ENCODE measurements around the gene ADGRF4.
"Not testable (repeated sequence)": the region's sequence is repeated elsewhere in the genome, so short reads cannot be mapped to it uniquely, and the experiment has no call there.

The ADGRF4 gene

DNA sequence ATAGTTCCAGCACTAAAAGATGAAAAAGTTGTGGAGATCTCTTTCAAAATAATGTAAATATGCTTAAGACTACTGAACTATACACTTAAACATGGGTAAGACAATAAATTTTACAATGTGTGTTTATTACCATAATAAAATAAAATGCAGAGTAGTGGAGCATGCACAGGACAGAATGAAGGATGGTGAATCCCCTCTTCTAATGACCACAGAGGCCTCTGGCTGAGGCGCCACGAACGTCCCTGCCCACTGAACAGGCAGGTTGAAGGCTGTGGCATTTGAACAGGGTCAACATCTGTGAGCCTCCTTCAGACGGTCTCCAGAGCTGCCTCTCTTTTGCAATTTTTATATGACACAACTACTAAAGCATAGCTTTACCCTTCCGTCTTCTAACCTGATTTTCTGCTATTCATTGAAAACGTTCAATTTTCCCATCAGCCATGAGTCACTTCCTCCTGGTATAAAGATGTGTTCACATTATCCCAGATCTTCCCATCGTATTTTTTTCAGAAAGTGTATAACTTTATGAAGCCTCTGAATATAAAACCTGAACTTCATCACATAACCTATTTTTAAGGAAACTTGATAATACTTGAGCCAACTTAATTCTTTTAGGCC, 37.8 kb downstream of the ADGRF4 start:
- DNase-seq, result no peak

GRCh38 chr6:47737406-47737805, 39.0 kb downstream of the ADGRF4 start:
- no peak for DNase-seq

DNA sequence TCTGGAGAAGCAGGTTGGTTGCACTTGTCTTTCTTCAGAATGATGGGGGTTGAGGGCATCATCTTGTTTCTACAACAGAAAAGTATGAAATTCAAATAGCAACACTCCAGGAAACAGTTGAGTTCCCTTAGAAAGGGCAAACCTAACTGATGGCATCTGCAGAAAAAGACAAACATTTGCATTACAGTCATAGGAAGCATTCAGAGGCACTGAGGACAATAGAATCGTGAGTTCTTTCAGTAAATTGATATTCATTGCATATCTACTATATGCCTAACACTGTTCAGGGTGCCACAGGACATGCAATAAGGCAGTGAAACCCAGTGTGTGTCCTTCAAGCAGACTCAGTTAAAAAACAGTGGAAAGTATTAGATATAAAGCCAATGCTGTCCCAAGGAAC, 42.3 kb downstream of the ADGRF4 start:
- DNase-seq, result no peak

- DNase-seq, result no peak
Measured at GRCh38 chr6:47741807-47742206, 43.4 kb downstream of the ADGRF4 start.

DNA sequence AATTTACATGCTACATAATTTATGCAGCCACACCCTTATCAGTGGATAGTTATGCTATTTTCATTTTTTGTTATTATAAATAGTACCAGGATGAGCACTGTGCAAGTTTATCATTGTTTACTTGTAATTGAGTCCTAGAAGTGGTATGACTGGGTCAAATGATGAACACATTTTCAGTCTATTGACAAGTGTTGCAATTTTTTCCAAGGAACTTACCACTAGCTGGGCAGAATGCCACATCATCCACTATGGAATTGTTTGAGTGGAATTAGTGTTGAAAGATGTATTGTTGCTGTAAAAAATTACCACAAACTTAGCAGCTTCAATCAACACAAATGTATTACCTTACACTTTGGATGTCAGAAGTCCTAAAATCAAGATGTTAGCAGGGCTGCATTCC, 45.4 kb downstream of the ADGRF4 start:
- DNase-seq, result no peak

- not testable (repeated sequence) for DNase-seq
Measured at GRCh38 chr6:47745269-47745668, 46.9 kb downstream of the ADGRF4 start.

GRCh38 chr6:47749757-47750156, 51.4 kb downstream of the ADGRF4 start:
- DNase-seq, result no peak

DNA sequence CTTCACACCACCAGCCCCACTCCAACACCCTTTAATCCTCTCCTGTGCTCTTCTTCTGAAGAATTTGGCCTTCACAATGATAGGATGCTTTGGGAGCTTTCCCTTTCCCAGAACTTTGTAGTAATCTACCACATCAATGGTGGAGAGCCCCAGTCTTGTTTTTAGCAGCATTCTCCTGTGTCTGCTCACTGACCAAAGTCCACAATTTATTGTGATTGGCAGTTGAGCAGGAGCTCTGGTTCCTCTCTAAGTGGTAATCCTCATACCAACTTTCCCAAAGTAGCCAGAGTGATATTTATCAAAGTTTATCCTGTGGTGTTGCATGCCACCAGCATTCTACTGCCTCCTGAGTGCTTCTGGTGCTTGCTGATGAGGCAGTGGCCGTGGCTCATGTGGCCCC, 54.4 kb downstream of the ADGRF4 start:
- no peak for DNase-seq

GRCh38 chr6:47759364-47759763, 61.0 kb downstream of the ADGRF4 start:
- DNase-seq, result no peak

- DNase-seq, result no peak
Measured at GRCh38 chr6:47762502-47762901, 64.1 kb downstream of the ADGRF4 start.

DNA sequence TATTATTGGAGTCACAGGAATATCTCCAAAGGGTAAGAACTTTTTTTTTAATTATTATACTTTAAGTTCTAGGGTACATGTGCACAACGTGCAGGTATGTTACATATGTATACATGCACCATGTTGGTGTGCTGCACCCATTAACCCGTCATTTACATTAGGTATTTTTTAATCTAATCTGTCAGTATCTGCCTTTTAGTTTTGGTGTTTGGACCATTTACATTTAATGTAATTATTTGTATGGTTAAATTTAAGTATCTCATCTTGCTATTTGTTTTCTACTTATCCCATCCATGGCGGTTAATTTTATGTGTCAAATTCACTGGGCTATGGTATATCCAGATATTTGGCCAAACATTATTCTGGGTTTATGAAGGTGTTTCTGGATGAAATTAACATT, 68.1 kb downstream of the ADGRF4 start:
- no peak for DNase-seq

GRCh38 chr6:47767102-47767501, 68.7 kb downstream of the ADGRF4 start:
- no peak for DNase-seq

- no peak for DNase-seq
Measured at GRCh38 chr6:47769982-47770381, 71.6 kb downstream of the ADGRF4 start.

Measured in NCI-H524 (cell line).